HCT116 (cell line): Measurements from ENCODE around the gene DNAJC16. TPM values are rescaled to one million over a fixed set of nuclear protein-coding genes. Genes with fewer than 3 reads are reported as not detected.

Experiments
- ATAC-seq: fragments of 200-7000 bp; cut with Tn5 transposase; 2 replicates; pipeline ENCODE4 v1.9.1; 2020; ENCODE audit warnings: mild to moderate bottlenecking, moderate library complexity
- BruUV-seq: library from RNA; stranded (reverse); fragments of 400-500 nt; replicated peaks from 2 replicates; lab custom pipeline; 2021; lab: Mats Ljungman, UMichigan
- CTCF ChIA-PET: fragments of 300-600 bp; sonication (Branson Sonifier 250); formaldehyde crosslinking; loops from one replicate; lab custom pipeline; 2021; ENCODE audit warnings: antibody characterized with exemption; lab: Charles Lee
- POLR2A ChIA-PET: fragments of 300-600, 350-600 bp; sonication (Branson Sonifier 250); formaldehyde crosslinking; loops from one replicate; lab custom pipeline; 2021; ENCODE audit warnings: antibody characterized with exemption; lab: Charles Lee
- RAD21 ChIA-PET, 2 experiments: fragments of 300-600 bp; sonication (Branson Sonifier 250); formaldehyde crosslinking; loops; one replicate each; lab custom pipeline; 2023; ENCODE audit warnings: low total read pairs in 2 of 2; ENCODE audit not compliant: uncharacterized antibody in 2 of 2, unreplicated experiment in 2 of 2, low non-redundant PET in 1 of 2; lab: Charles Lee
- DNase-seq: peaks from one replicate; pipeline ENCODE4 v3.0.0-alpha.2; 2010; ENCODE audit warnings: low read depth, low spot score
- H2AFZ ChIP-seq: fragments of 200-600 bp; shearing (Covaris generic), sonication (generic); 2 replicates; pipeline ENCODE4 v1.6.1; 2017; ENCODE audit warnings: low read depth, mixed run types, mixed read lengths, antibody characterized with exemption, low read length; ENCODE audit not compliant: poor library complexity, severe bottlenecking
- H3K27ac ChIP-seq: 2 replicates; pipeline ENCODE4 v1.5.1; 2012; ENCODE audit warnings: low read depth, low read length
- H3K27me3 ChIP-seq: fragments of 200-600 bp; sonication (generic); 2 replicates; pipeline ENCODE4 v1.6.1; 2016; ENCODE audit warnings: mixed run types, low read length, mixed read lengths; ENCODE audit not compliant: insufficient read depth
- H3K36me3 ChIP-seq, 2 experiments: fragments of 200-500 bp in 1 of 2; fragments of 200-600 bp in 1 of 2; sonication (Bioruptor generic) in 1 of 2; sonication (generic) in 1 of 2; 2 replicates each; pipeline versions ENCODE4 v1.5.1 to v1.6.1; 2014 to 2016; ENCODE audit warnings: low read length in 2 of 2, inconsistent platforms in 1 of 2, mixed read lengths in 1 of 2, mixed run types in 1 of 2; ENCODE audit not compliant: insufficient read depth in 2 of 2, control insufficient read depth in 1 of 2
- H3K4me1 ChIP-seq, 2 experiments: fragments of 200-600 bp in 1 of 2; sonication (generic) in 1 of 2; 2 replicates each; pipeline versions ENCODE4 v1.5.1 to v1.6.1; 2012 to 2017; ENCODE audit warnings: low read length in 2 of 2, inconsistent platforms in 1 of 2, mild to moderate bottlenecking in 1 of 2, mixed read lengths in 1 of 2, mixed run types in 1 of 2, moderate library complexity in 1 of 2; ENCODE audit not compliant: insufficient read depth in 2 of 2, control insufficient read depth in 1 of 2
- H3K4me2 ChIP-seq: fragments of 200-600 bp; sonication (generic); 2 replicates; pipeline ENCODE4 v1.6.1; 2017; ENCODE audit warnings: mixed run types, low read length, mixed read lengths
- H3K4me3 ChIP-seq, 2 experiments: fragments of 200-600 bp in 1 of 2; sonication (generic) in 1 of 2; replicated peaks in 1 of 2; 2 replicates each; pipeline ENCODE4 v1.5.1; 2011 to 2016; ENCODE audit warnings: low read length in 2 of 2, control low read depth in 1 of 2, low read depth in 1 of 2, mild to moderate bottlenecking in 1 of 2, mixed read lengths in 1 of 2, mixed run types in 1 of 2
- H3K79me2 ChIP-seq: fragments of 200-600 bp; sonication (generic); 2 replicates; pipeline ENCODE4 v1.6.1; 2017; ENCODE audit warnings: mild to moderate bottlenecking, mixed run types, low read length, moderate library complexity, mixed read lengths; ENCODE audit not compliant: insufficient read depth
- H3K9ac ChIP-seq: fragments of 200-600 bp; sonication (generic); 2 replicates; pipeline ENCODE4 v1.6.1; 2016; ENCODE audit warnings: low read length, mixed read lengths
- H3K9me2 ChIP-seq: fragments of 200-600 bp; sonication (generic), shearing (Covaris generic); 2 replicates; pipeline ENCODE4 v1.6.1; 2017; ENCODE audit warnings: mixed run types, mild to moderate bottlenecking, moderate library complexity; ENCODE audit not compliant: insufficient read depth
- H3K9me3 ChIP-seq, 2 experiments: fragments of 200-500 bp in 1 of 2; fragments of 200-600 bp in 1 of 2; sonication (Bioruptor generic) in 1 of 2; sonication (generic) in 1 of 2; 2 replicates each; pipeline ENCODE4 v1.6.1; 2014 to 2017; ENCODE audit warnings: low read length in 2 of 2, mixed read lengths in 2 of 2, inconsistent platforms in 1 of 2, low read depth in 1 of 2, mild to moderate bottlenecking in 1 of 2, mixed run types in 1 of 2, moderate library complexity in 1 of 2; ENCODE audit not compliant: control insufficient read depth in 1 of 2, insufficient read depth in 1 of 2
- H4K20me1 ChIP-seq: fragments of 200-600 bp; sonication (generic), shearing (Covaris generic); 2 replicates; pipeline ENCODE4 v1.6.1; 2017; ENCODE audit warnings: mixed run types, mild to moderate bottlenecking, moderate library complexity; ENCODE audit not compliant: insufficient read depth
- CEBPB ChIP-seq: IDR thresholded peaks from 2 replicates; pipeline ENCODE4 v1.6.1; 2012; ENCODE audit warnings: low read depth
- EGR1 ChIP-seq: IDR thresholded peaks from 2 replicates; pipeline ENCODE4 v1.6.1; 2012; ENCODE audit warnings: low read depth
- ELF1 ChIP-seq: IDR thresholded peaks from 2 replicates; pipeline ENCODE4 v1.6.1; 2012; ENCODE audit warnings: low read depth, borderline replicate concordance
- EZH2 ChIP-seq: fragments of 200-600 bp; sonication (generic); IDR thresholded peaks from 2 replicates; pipeline ENCODE4 v1.6.1; 2017; ENCODE audit warnings: antibody characterized with exemption, mixed run types
- FOSL1 ChIP-seq: IDR thresholded peaks from 2 replicates; pipeline ENCODE4 v1.6.1; 2012; ENCODE audit warnings: low read depth
- JUND ChIP-seq: IDR thresholded peaks from 2 replicates; pipeline ENCODE4 v1.6.1; 2012
- POLR2A ChIP-seq: IDR thresholded peaks from 2 replicates; pipeline ENCODE4 v1.7.0; 2011; ENCODE audit warnings: borderline replicate concordance; ENCODE audit not compliant: insufficient read depth, insufficient read length; ENCODE audit errors: extremely low read depth
- POLR2AphosphoS5 ChIP-seq: IDR thresholded peaks from 2 replicates; pipeline ENCODE4 v1.6.1; 2011; ENCODE audit warnings: mild to moderate bottlenecking, low read depth, low read length, moderate library complexity
- SIN3A ChIP-seq: IDR thresholded peaks from 2 replicates; pipeline ENCODE4 v1.6.1; 2012; ENCODE audit warnings: low read depth
- YY1 ChIP-seq: IDR thresholded peaks from 2 replicates; pipeline ENCODE4 v1.6.1; 2011; ENCODE audit warnings: low read length, low read depth, moderate library complexity, mild to moderate bottlenecking; ENCODE audit not compliant: insufficient replicate concordance; ENCODE audit errors: extremely low read depth
- intact Hi-C: fragments of 100-400 bp; cut with micrococcal nuclease; formaldehyde crosslinking; loops from 2 replicates; pipeline ENCODE4 v1.10.0; 2022
- total RNA-seq: library from RNA; stranded (reverse); gene quantifications from one replicate; pipeline ENCODE4 v1.2.1, GENCODE V29; 2021; ENCODE audit not compliant: unreplicated experiment
- TF ChIP-seq, protein P1 (sequence below): IDR thresholded peaks from 2 replicates; pipeline ENCODE4 v1.6.1; 2012
- TF ChIP-seq, protein P2 (sequence below), 3 experiments: fragments of 200-600 bp in 1 of 3; sonication (generic) in 1 of 3; IDR thresholded peaks in 2 of 3; conservative IDR thresholded peaks in 1 of 3; 2 replicates each; pipeline ENCODE4 v1.5.1; 2012 to 2017; ENCODE audit warnings: low read depth in 2 of 3, low read length in 2 of 3, antibody characterized with exemption in 1 of 3, borderline replicate concordance in 1 of 3, control low read depth in 1 of 3, mild to moderate bottlenecking in 1 of 3, mixed read lengths in 1 of 3, mixed run types in 1 of 3, moderate library complexity in 1 of 3; ENCODE audit not compliant: insufficient read depth in 1 of 3
- TF ChIP-seq, protein P3 (sequence below): IDR thresholded peaks from 2 replicates; pipeline ENCODE4 v1.6.1; 2012; ENCODE audit warnings: low read depth
- TF ChIP-seq, protein P4 (sequence below): IDR thresholded peaks from 2 replicates; pipeline ENCODE4 v1.6.1; 2011; ENCODE audit warnings: mild to moderate bottlenecking, low read length, moderate library complexity; ENCODE audit not compliant: insufficient replicate concordance; ENCODE audit errors: extremely low read depth

Gene DNAJC16
- total RNA-seq, 1 experiment from 2014 or later: 20.6 TPM

DNA sequence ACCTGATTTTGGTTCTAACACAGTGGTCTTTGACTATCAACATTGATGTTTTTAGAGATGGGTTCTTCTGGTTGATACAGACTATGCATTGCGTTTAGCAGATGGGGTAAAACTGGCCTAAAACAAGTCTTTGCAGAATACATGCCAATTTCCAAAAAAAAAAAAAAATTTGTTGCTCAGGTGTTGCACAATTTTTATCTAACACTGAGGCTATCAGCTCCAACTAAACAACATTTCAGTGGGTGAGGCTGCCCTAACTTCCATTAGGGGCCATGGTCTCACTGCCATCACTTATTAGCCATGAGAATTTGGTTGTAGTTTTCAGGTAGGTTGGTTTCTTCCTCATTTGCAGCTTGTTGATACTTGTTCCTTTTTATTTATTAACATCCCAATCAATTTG, 44.2 kb downstream of the DNAJC16 start:
- intact Hi-C loops: no loop called here
- Histone ChIP-seq H3K36me3 (peaks cover 10 to 17% of the 10 kb centered on the region in 2 experiments; a peak in 3 of 4 replicates), H3K9me2 (no peaks in the 10 kb centered on the region), H3K4me3 (no peak overlapping the region), H3K79me2 (no peaks in the 10 kb centered on the region), H3K9ac (no peak overlapping the region), H3K4me1 (no peaks in the 10 kb centered on the region), H3K4me2 (no peak overlapping the region), H4K20me1 (no peaks in the 10 kb centered on the region), H3K9me3 (no peaks in the 10 kb centered on the region), H3K27me3 (no peaks in the 10 kb centered on the region), H2AFZ (no peak overlapping the region), H3K27ac (no peak overlapping the region)
- ChIA-PET RAD21 (no interaction called here), CTCF (no interaction called here), POLR2A (no interaction called here)
- TF ChIP-seq, protein P1, sequence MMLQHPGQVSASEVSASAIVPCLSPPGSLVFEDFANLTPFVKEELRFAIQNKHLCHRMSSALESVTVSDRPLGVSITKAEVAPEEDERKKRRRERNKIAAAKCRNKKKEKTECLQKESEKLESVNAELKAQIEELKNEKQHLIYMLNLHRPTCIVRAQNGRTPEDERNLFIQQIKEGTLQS: no peak
- TF ChIP-seq JUND (no peak), SIN3A (no peak), YY1 (no peak), ELF1 (no peak), EZH2 (no peak), POLR2A (no peak), EGR1 (no peak), CEBPB (no peak), FOSL1 (no peak), POLR2AphosphoS5 (no peak)
- TF ChIP-seq, protein P2, sequence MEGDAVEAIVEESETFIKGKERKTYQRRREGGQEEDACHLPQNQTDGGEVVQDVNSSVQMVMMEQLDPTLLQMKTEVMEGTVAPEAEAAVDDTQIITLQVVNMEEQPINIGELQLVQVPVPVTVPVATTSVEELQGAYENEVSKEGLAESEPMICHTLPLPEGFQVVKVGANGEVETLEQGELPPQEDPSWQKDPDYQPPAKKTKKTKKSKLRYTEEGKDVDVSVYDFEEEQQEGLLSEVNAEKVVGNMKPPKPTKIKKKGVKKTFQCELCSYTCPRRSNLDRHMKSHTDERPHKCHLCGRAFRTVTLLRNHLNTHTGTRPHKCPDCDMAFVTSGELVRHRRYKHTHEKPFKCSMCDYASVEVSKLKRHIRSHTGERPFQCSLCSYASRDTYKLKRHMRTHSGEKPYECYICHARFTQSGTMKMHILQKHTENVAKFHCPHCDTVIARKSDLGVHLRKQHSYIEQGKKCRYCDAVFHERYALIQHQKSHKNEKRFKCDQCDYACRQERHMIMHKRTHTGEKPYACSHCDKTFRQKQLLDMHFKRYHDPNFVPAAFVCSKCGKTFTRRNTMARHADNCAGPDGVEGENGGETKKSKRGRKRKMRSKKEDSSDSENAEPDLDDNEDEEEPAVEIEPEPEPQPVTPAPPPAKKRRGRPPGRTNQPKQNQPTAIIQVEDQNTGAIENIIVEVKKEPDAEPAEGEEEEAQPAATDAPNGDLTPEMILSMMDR (IDR thresholded peaks at IDR 0.05 in 2 of 3, conservative IDR thresholded peaks at IDR 0.05 in 1 of 3; ENCODE audit: borderline replicate concordance in 1 of 3, insufficient read depth in 1 of 3, low read depth in 2 of 3, low read length in 2 of 3): no peak
- TF ChIP-seq, protein P3, sequence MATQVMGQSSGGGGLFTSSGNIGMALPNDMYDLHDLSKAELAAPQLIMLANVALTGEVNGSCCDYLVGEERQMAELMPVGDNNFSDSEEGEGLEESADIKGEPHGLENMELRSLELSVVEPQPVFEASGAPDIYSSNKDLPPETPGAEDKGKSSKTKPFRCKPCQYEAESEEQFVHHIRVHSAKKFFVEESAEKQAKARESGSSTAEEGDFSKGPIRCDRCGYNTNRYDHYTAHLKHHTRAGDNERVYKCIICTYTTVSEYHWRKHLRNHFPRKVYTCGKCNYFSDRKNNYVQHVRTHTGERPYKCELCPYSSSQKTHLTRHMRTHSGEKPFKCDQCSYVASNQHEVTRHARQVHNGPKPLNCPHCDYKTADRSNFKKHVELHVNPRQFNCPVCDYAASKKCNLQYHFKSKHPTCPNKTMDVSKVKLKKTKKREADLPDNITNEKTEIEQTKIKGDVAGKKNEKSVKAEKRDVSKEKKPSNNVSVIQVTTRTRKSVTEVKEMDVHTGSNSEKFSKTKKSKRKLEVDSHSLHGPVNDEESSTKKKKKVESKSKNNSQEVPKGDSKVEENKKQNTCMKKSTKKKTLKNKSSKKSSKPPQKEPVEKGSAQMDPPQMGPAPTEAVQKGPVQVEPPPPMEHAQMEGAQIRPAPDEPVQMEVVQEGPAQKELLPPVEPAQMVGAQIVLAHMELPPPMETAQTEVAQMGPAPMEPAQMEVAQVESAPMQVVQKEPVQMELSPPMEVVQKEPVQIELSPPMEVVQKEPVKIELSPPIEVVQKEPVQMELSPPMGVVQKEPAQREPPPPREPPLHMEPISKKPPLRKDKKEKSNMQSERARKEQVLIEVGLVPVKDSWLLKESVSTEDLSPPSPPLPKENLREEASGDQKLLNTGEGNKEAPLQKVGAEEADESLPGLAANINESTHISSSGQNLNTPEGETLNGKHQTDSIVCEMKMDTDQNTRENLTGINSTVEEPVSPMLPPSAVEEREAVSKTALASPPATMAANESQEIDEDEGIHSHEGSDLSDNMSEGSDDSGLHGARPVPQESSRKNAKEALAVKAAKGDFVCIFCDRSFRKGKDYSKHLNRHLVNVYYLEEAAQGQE: no peak
- TF ChIP-seq, protein P4, sequence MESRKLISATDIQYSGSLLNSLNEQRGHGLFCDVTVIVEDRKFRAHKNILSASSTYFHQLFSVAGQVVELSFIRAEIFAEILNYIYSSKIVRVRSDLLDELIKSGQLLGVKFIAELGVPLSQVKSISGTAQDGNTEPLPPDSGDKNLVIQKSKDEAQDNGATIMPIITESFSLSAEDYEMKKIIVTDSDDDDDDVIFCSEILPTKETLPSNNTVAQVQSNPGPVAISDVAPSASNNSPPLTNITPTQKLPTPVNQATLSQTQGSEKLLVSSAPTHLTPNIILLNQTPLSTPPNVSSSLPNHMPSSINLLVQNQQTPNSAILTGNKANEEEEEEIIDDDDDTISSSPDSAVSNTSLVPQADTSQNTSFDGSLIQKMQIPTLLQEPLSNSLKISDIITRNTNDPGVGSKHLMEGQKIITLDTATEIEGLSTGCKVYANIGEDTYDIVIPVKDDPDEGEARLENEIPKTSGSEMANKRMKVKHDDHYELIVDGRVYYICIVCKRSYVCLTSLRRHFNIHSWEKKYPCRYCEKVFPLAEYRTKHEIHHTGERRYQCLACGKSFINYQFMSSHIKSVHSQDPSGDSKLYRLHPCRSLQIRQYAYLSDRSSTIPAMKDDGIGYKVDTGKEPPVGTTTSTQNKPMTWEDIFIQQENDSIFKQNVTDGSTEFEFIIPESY: no peak
- ATAC-seq: no peak
- BruUV-seq: no TSS peak
- DNase-seq: no peak
